ENCODE measurements around the gene SPEF2.
"Not testable (repeated sequence)": the region's sequence is repeated elsewhere in the genome, so short reads cannot be mapped to it uniquely, and the experiment has no call there.

Gene SPEF2

GRCh38 chr5:35656721-35657120 is 39.1 kb downstream of the SPEF2 start:
- DNase-seq (ENCODE audit: insufficient read length, low spot score): no peak
- peak; percentile 58 for FAIRE-seq

- DNase-seq (ENCODE audit: insufficient read length, low spot score) (no peak), FAIRE-seq (no peak)
Observed at GRCh38 chr5:35657877-35658276, 40.2 kb downstream of the SPEF2 start.

- FAIRE-seq: peak; percentile 58
Observed at GRCh38 chr5:35659556-35659955, 41.9 kb downstream of the SPEF2 start.

GRCh38 chr5:35660451-35660850 is 42.8 kb downstream of the SPEF2 start:
- no peak for FAIRE-seq
- DNase-seq (ENCODE audit: insufficient read length, low spot score): no peak

More at GRCh38 chr5:35659556-35659955, 41.9 kb downstream of the SPEF2 start:
- DNase-seq (ENCODE audit: insufficient read length, low spot score): no peak

GRCh38 chr5:35664584-35664983 is 46.9 kb downstream of the SPEF2 start:
- DNase-seq (ENCODE audit: insufficient read length, low spot score) (no peak), FAIRE-seq (no peak)

GRCh38 chr5:35665096-35665495 is 47.4 kb downstream of the SPEF2 start:
- FAIRE-seq: no peak
- no peak for DNase-seq (ENCODE audit: insufficient read length, low spot score)

GRCh38 chr5:35668319-35668718 is 50.7 kb downstream of the SPEF2 start:
- FAIRE-seq (no peak), DNase-seq (ENCODE audit: insufficient read length, low spot score) (no peak)

- no peak for FAIRE-seq
- no peak for DNase-seq (ENCODE audit: insufficient read length, low spot score)
Observed at GRCh38 chr5:35668794-35669193, 51.1 kb downstream of the SPEF2 start.

- FAIRE-seq: no peak
- no peak for DNase-seq (ENCODE audit: insufficient read length, low spot score)
Observed at GRCh38 chr5:35671541-35672295, 54.1 kb downstream of the SPEF2 start.

GRCh38 chr5:35672296-35672655 is 54.6 kb downstream of the SPEF2 start:
- not testable (repeated sequence) for FAIRE-seq; DNase-seq (ENCODE audit: insufficient read length, low spot score)

GRCh38 chr5:35672995-35673394 is 55.3 kb downstream of the SPEF2 start:
- FAIRE-seq (no peak), DNase-seq (ENCODE audit: insufficient read length, low spot score) (no peak)

GRCh38 chr5:35674049-35674448 is 56.4 kb downstream of the SPEF2 start:
- no peak for FAIRE-seq
- DNase-seq (ENCODE audit: insufficient read length, low spot score): no peak

- DNase-seq (ENCODE audit: insufficient read length, low spot score): no peak
- no peak for FAIRE-seq
Observed at GRCh38 chr5:35675392-35675791, 57.7 kb downstream of the SPEF2 start.

- DNase-seq (ENCODE audit: insufficient read length, low spot score): no peak
- peak; percentile 81 for FAIRE-seq
Observed at GRCh38 chr5:35677878-35678277, 60.2 kb downstream of the SPEF2 start.

- no peak for DNase-seq (ENCODE audit: insufficient read length, low spot score)
- FAIRE-seq: no peak
Observed at GRCh38 chr5:35678661-35679060, 61.0 kb downstream of the SPEF2 start.

GRCh38 chr5:35679357-35679756 is 61.7 kb downstream of the SPEF2 start:
- DNase-seq (ENCODE audit: insufficient read length, low spot score) (no peak), FAIRE-seq (peak; percentile 58)

GRCh38 chr5:35681911-35682310 is 64.2 kb downstream of the SPEF2 start:
- DNase-seq (ENCODE audit: insufficient read length, low spot score) (no peak), FAIRE-seq (peak; percentile 68)

- DNase-seq (ENCODE audit: insufficient read length, low spot score): no peak
- no peak for FAIRE-seq
Observed at GRCh38 chr5:35683466-35683865, 65.8 kb downstream of the SPEF2 start.

- DNase-seq (ENCODE audit: insufficient read length, low spot score) (no peak), FAIRE-seq (no peak)
Observed at GRCh38 chr5:35685161-35685560, 67.5 kb downstream of the SPEF2 start.

- FAIRE-seq: no peak
- no peak for DNase-seq (ENCODE audit: insufficient read length, low spot score)
Observed at GRCh38 chr5:35687961-35688360, 70.3 kb downstream of the SPEF2 start.

- no peak for DNase-seq (ENCODE audit: insufficient read length, low spot score)
- FAIRE-seq: no peak
Observed at GRCh38 chr5:35694481-35694880, 76.8 kb downstream of the SPEF2 start.

GRCh38 chr5:35698047-35698808 is 80.6 kb downstream of the SPEF2 start:
- FAIRE-seq (peak; percentile 23), DNase-seq (ENCODE audit: insufficient read length, low spot score) (no peak)

Measured in HTR-8/SVneo (cell line).